NCI-H774 (cell line): ENCODE data around the gene TNFSF12.

Experiments used
- DNase-seq: peaks from one replicate; lab custom pipeline; 2025; lab: John Stamatoyannopoulos, UW

TNFSF12 gene

GRCh38 chr17:7544911-7545310 lies 3.9 kb upstream of the TNFSF12 start:
- DNase-seq, result no peak

- no peak for DNase-seq
These were observed 670 bp downstream of the TNFSF12 start for GRCh38 chr17:7549401-7550055.

DNA sequence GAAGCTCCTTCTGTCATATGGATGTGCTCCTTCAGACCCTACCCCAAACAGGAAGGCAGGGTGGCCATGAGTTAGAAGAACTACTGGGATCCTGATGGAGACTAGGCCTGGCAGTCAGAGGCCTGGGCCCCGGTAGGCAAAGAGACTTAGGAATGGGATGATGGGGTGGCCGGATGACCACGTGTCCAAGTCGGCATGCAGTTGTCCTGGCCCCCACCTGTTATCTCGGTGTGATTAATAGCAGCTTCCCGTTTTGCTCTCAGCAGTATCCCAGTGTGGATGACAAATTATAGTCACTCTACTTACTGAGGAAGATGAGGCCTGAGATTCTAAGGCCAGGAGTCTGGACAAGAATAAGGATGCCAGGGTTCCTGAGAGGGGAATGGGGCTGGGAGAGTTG lies 1.5 kb downstream of the TNFSF12 start:
- DNase-seq, result no peak

GRCh38 chr17:7551396-7551795 lies 2.5 kb downstream of the TNFSF12 start:
- no peak for DNase-seq

GRCh38 chr17:7552621-7553051 lies 3.8 kb downstream of the TNFSF12 start:
- DNase-seq, result no peak

DNA sequence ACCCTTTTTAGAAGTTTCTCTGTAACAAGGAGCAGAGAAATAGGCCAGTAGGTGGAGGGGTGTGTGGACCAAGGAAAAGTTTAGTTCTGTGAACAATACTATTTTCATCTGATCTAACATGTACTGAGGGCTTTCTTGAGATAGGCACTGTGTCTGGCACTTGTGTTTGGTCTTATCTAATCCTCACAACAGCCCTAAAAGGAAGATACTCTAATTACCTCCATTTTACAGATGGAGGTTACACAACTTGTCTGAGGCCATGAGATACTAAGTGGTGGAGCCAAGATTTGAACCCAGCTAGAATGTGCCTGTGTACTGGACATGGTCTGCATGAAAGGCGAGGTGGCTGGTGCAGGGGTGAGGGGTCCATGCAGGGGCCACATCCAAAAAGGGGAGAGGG lies 4.5 kb downstream of the TNFSF12 start:
- no peak for DNase-seq

GRCh38 chr17:7555320-7555948 lies 6.6 kb downstream of the TNFSF12 start:
- no peak for DNase-seq

DNA sequence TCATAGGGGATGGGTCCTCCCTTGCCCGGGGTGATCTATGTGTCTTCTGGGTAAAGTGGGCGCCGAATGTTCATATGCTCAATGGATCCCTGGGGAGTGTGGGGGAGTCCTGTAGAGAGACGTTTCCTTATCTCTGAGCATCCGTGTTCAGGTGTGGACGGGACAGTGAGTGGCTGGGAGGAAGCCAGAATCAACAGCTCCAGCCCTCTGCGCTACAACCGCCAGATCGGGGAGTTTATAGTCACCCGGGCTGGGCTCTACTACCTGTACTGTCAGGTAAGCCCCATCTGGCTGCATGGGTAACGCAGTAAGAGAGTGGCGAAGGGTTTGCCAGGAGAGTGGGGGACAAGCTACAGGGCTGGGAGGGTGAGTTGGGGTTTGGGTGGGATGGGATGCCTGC lies 7.8 kb downstream of the TNFSF12 start:
- DNase-seq, result no peak

- no peak for DNase-seq
These were observed 8.4 kb downstream of the TNFSF12 start for GRCh38 chr17:7557147-7557764.

DNA sequence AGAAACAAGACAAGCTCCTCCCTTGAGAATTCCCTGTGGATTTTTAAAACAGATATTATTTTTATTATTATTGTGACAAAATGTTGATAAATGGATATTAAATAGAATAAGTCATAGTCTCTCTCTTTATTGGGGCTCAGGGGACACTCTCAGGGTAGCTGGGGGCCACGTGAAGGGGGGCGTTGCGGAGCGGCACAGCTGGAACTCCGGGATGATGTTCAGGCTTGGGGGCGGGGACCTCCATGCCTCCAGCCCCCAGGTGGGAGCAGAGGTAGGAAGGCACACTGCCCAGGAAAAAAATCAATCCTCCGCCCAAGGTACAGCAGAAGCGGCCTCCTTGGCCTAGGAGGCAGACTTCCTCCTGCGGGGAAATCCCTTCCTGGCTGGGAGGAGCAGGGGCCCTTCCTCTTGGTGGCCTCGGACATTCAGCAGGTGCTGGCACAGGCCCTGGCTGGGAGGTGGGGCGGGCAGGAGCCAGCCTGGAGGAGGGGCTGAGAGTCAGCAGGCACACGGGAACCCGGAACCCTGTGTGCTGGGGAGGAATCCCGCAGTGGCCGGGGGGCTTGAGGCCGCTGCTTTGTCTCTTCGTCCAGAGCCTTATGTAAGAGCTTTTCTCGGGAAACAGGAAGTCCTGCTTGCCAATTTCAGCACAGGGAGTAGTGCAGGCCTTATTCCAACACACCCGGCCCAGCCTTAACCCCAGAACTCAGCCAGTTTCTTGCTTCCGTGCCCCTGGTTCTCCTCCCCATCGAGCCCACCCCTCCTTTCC lies 9.1 kb downstream of the TNFSF12 start:
- DNase-seq, result peak; percentile 56

- DNase-seq, result no peak
These were observed 9.9 kb downstream of the TNFSF12 start, which contains the start of gene TNFSF13 for GRCh38 chr17:7558544-7559319. TSS of gene TNFSF13 (plus strand) at chr17:7558750. CDS start at chr17:7559040, 290 bp downstream.

- no peak for DNase-seq
These were observed 10.7 kb downstream of the TNFSF12 start for GRCh38 chr17:7559320-7560171.

- DNase-seq, result no peak
These were observed 11.5 kb downstream of the TNFSF12 start for GRCh38 chr17:7560172-7561027.

DNA sequence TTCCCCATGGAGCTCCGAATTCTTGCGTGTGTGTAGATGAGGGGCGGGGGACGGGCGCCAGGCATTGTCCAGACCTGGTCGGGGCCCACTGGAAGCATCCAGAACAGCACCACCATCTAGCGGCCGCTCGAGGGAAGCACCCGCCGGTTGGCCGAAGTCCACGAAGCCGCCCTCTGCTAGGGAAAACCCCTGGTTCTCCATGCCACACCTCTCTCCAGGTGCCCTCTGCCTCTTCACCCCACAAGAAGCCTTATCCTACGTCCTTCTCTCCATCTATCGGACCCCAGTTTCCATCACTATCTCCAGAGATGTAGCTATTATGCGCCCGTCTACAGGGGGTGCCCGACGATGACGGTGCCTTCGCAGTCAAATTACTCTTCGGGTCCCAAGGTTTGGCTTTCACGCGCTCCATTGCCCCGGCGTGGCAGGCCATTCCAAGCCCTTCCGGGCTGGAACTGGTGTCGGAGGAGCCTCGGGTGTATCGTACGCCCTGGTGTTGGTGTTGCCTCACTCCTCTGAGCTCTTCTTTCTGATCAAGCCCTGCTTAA lies 12.2 kb downstream of the TNFSF12 start:
- DNase-seq, result peak; percentile 34

GRCh38 chr17:7561589-7562207 lies 12.8 kb downstream of the TNFSF12 start, which contains the start of gene SENP3:
TSS of gene SENP3 (plus strand) at chr17:7561919. CDS start at chr17:7563077, 1,158 bp downstream.
- DNase-seq, result peak; percentile 79

DNA sequence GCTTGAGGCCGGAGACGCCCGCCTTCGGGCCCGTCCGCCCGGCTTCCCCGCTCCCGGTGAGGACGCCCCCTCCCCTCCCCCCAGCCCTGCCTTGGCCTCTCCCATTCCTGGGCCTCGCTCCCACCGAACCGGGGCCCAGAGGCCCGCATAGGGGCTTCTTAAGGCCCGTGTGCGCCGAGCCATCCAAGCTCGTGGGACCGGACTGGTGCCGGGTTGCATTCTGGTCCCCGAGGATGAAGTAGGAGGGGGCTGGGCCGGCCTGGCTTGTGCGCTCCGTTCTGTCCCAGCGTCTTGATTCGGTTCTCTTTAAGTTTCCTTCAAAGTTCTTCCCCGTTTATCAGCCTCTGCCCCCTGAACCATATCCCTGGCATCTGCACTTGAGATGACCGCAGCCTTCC lies 13.3 kb downstream of the TNFSF12 start:
- no peak for DNase-seq

- DNase-seq, result no peak
These were observed 14.4 kb downstream of the TNFSF12 start for GRCh38 chr17:7563115-7563869.

- DNase-seq, result no peak
These were observed 20.7 kb downstream of the TNFSF12 start for GRCh38 chr17:7569571-7569970.
